PC-3 (cell line): ENCODE results near the gene GPC5. TPM values are rescaled to one million over a fixed set of nuclear protein-coding genes. Genes with fewer than 3 reads are reported as not detected.

Source experiments
- ATAC-seq: fragments of 200-7000 bp; cut with Tn5 transposase; 2 replicates; pipeline ENCODE4 v1.9.1; 2020; ENCODE audit warnings: mild to moderate bottlenecking, moderate library complexity
- BruUV-seq: library from RNA; stranded (reverse); fragments of 400-500 nt; replicated peaks from 2 replicates; lab custom pipeline; 2021; lab: Mats Ljungman, UMichigan
- CTCF ChIA-PET: fragments of 300-600 bp; sonication (Branson Sonifier 250); formaldehyde crosslinking; loops from one replicate; lab custom pipeline; 2022; ENCODE audit warnings: antibody characterized with exemption; lab: Charles Lee
- POLR2A ChIA-PET: fragments of 300-600 bp; sonication (Branson Sonifier 250); formaldehyde crosslinking; loops from one replicate; lab custom pipeline; 2022; ENCODE audit warnings: antibody characterized with exemption; ENCODE audit not compliant: unreplicated experiment; lab: Charles Lee
- DNase-seq: peaks from one replicate; pipeline ENCODE4 v3.0.0-alpha.2; 2015
- H2AFZ ChIP-seq: fragments of 300-600 bp; sonication (generic); 2 replicates; pipeline ENCODE4 v1.6.0; 2016; ENCODE audit warnings: antibody characterized with exemption, low read length
- H3F3A ChIP-seq: fragments of 300-600 bp; sonication (generic); one replicate; pipeline ENCODE4 v1.6.0; 2017; ENCODE audit warnings: antibody characterized with exemption, low read length, control low read depth, mild to moderate bottlenecking; ENCODE audit not compliant: unreplicated experiment
- H3K27ac ChIP-seq: fragments of 300-600 bp; sonication (generic); 2 replicates; pipeline ENCODE4 v1.5.1; 2016; ENCODE audit warnings: mild to moderate bottlenecking, low read length
- H3K27me3 ChIP-seq: fragments of 300-600 bp; sonication (generic); 2 replicates; pipeline ENCODE4 v1.6.1; 2016; ENCODE audit warnings: low read length, mixed read lengths
- H3K36me3 ChIP-seq: fragments of 300-600 bp; sonication (generic); 2 replicates; pipeline ENCODE4 v1.6.1; 2016; ENCODE audit warnings: low read depth, mixed run types, low read length, mixed read lengths
- H3K4me1 ChIP-seq: fragments of 300-600 bp; sonication (generic); 2 replicates; pipeline ENCODE4 v1.5.1; 2016; ENCODE audit warnings: low read length; ENCODE audit not compliant: insufficient read depth
- H3K4me2 ChIP-seq: fragments of 300-600 bp; sonication (generic); 2 replicates; pipeline ENCODE4 v1.6.0; 2016; ENCODE audit warnings: low read length
- H3K4me3 ChIP-seq: fragments of 300-600 bp; sonication (generic); 2 replicates; pipeline ENCODE4 v1.5.1; 2016; ENCODE audit warnings: mild to moderate bottlenecking, low read length, mixed read lengths
- H3K79me2 ChIP-seq: fragments of 300-600 bp; sonication (generic); 2 replicates; pipeline ENCODE4 v1.6.1; 2017; ENCODE audit warnings: low read length, mixed read lengths
- H3K9ac ChIP-seq: fragments of 300-600 bp; sonication (generic); 2 replicates; pipeline ENCODE4 v1.6.0; 2016; ENCODE audit warnings: mild to moderate bottlenecking, low read length
- H3K9me2 ChIP-seq: fragments of 300-600 bp; sonication (generic); replicated peaks from 2 replicates; pipeline ENCODE4 v1.6.1; 2016; ENCODE audit warnings: mixed run types, low read length, mixed read lengths
- H3K9me3 ChIP-seq: fragments of 300-600 bp; sonication (generic); 2 replicates; pipeline ENCODE4 v1.6.1; 2016; ENCODE audit warnings: low read length, mixed read lengths
- H4K20me1 ChIP-seq: fragments of 300-600 bp; sonication (generic); 2 replicates; pipeline ENCODE4 v1.6.1; 2016; ENCODE audit warnings: low read length, mixed read lengths
- CTCF ChIP-seq: fragments of 300-600 bp; sonication (generic); conservative IDR thresholded peaks from 2 replicates; pipeline ENCODE4 v1.5.1; 2017; ENCODE audit warnings: antibody characterized with exemption, low read depth, mild to moderate bottlenecking, low read length
- EZH2 ChIP-seq: fragments of 300-600 bp; sonication (generic); IDR thresholded peaks from one replicate; pipeline ENCODE4 v1.6.1; 2017; ENCODE audit warnings: antibody characterized with exemption, mild to moderate bottlenecking, low read length; ENCODE audit not compliant: unreplicated experiment
- EZH2phosphoT487 ChIP-seq: fragments of 300-600 bp; sonication (generic); IDR thresholded peaks from 2 replicates; pipeline ENCODE4 v1.6.1; 2018; ENCODE audit warnings: mild to moderate bottlenecking, antibody characterized with exemption, low read length, borderline replicate concordance
- intact Hi-C: fragments of 100-400 bp; cut with micrococcal nuclease; formaldehyde crosslinking; loops from 2 replicates; pipeline ENCODE4 v1.9.0; 2023
- total RNA-seq: library from RNA; depleted of rRNA; stranded (reverse); fragments of >200 nt; gene quantifications from 2 replicates; pipeline ENCODE4 v1.2.3, GENCODE V29; 2014

Gene GPC5
- total RNA-seq, 1 experiment from 2014 or later: not detected

- Histone ChIP-seq H3K4me3 (no peak overlapping the region), H3K9me3 (no peaks in the 10 kb centered on the region), H3K79me2 (no peaks in the 10 kb centered on the region), H3K27me3 (no peaks in the 10 kb centered on the region), H3K9me2 (no peaks in the 10 kb centered on the region), H3K9ac (no peak overlapping the region), H3F3A (no peaks in the 10 kb centered on the region), H3K4me1 (no peaks in the 10 kb centered on the region), H3K36me3 (no peaks in the 10 kb centered on the region), H4K20me1 (no peaks in the 10 kb centered on the region), H3K4me2 (no peak overlapping the region), H2AFZ (no peak overlapping the region), H3K27ac (no peak overlapping the region)
- no TSS peak for BruUV-seq
- ATAC-seq (no peak), DNase-seq (no peak)
- ChIA-PET POLR2A (no interaction called here), CTCF (no interaction called here)
- TF ChIP-seq EZH2phosphoT487: no peak
- TF ChIP-seq EZH2: no peak
- TF ChIP-seq CTCF: no peak
- intact Hi-C loops: no loop called here
These were observed 71.7 kb downstream of the GPC5 start for GRCh38 chr13:91470084-91470621.

GRCh38 chr13:91470681-91471080, 72.3 kb downstream of the GPC5 start:
- Histone ChIP-seq H3F3A (no peaks in the 10 kb centered on the region), H4K20me1 (no peaks in the 10 kb centered on the region), H3K36me3 (no peaks in the 10 kb centered on the region), H2AFZ (no peak overlapping the region), H3K4me2 (no peak overlapping the region), H3K27me3 (no peaks in the 10 kb centered on the region), H3K9me3 (no peaks in the 10 kb centered on the region), H3K27ac (no peak overlapping the region), H3K4me1 (no peaks in the 10 kb centered on the region), H3K9ac (no peak overlapping the region), H3K9me2 (no peaks in the 10 kb centered on the region), H3K79me2 (no peaks in the 10 kb centered on the region), H3K4me3 (no peak overlapping the region)
- DNase-seq (no peak), ATAC-seq (no peak)
- TF ChIP-seq CTCF (no peak), EZH2 (no peak)
- CTCF ChIA-PET: no interaction called here
- no TSS peak for BruUV-seq
- intact Hi-C loops: no loop called here
- POLR2A ChIA-PET: no interaction called here

- H3K27me3 ChIP-seq: no peaks in the 10 kb centered on the region
- H3K4me1 ChIP-seq: no peaks in the 10 kb centered on the region
- no peak overlapping the region for H3K27ac ChIP-seq
- no peak for TF ChIP-seq EZH2phosphoT487
- TF ChIP-seq EZH2: no peak
- no peak for TF ChIP-seq CTCF
- intact Hi-C loops: no loop called here
- H3K9me2 ChIP-seq: no peaks in the 10 kb centered on the region
- no peak overlapping the region for H3K4me2 ChIP-seq
- H2AFZ ChIP-seq: no peak overlapping the region
- H3K9ac ChIP-seq: no peak overlapping the region
- H3K9me3 ChIP-seq: no peaks in the 10 kb centered on the region
- no TSS peak for BruUV-seq
- no peak for ATAC-seq
- H4K20me1 ChIP-seq: no peaks in the 10 kb centered on the region
- no peaks in the 10 kb centered on the region for H3K79me2 ChIP-seq
- no peak overlapping the region for H3K4me3 ChIP-seq
- no peak for DNase-seq
- ChIA-PET POLR2A (no interaction called here), CTCF (no interaction called here)
- H3F3A ChIP-seq: no peaks in the 10 kb centered on the region
- H3K36me3 ChIP-seq: no peaks in the 10 kb centered on the region
These were observed 84.0 kb downstream of the GPC5 start for GRCh38 chr13:91482427-91482826.
